Fibroblast of skin of back (primary cell): Measurements from ENCODE around the gene FNDC7.
A peak's percentile ranks its signal among the peaks of the same experiment; 100 is the strongest.
"Not testable (repeated sequence)": the region's sequence is repeated elsewhere in the genome, so short reads cannot be mapped to it uniquely, and the experiment has no call there.

ENCODE experiments used
- DNase-seq: peaks from one replicate; pipeline ENCODE4 v3.0.0-alpha.2; 2013

FNDC7 gene

DNA sequence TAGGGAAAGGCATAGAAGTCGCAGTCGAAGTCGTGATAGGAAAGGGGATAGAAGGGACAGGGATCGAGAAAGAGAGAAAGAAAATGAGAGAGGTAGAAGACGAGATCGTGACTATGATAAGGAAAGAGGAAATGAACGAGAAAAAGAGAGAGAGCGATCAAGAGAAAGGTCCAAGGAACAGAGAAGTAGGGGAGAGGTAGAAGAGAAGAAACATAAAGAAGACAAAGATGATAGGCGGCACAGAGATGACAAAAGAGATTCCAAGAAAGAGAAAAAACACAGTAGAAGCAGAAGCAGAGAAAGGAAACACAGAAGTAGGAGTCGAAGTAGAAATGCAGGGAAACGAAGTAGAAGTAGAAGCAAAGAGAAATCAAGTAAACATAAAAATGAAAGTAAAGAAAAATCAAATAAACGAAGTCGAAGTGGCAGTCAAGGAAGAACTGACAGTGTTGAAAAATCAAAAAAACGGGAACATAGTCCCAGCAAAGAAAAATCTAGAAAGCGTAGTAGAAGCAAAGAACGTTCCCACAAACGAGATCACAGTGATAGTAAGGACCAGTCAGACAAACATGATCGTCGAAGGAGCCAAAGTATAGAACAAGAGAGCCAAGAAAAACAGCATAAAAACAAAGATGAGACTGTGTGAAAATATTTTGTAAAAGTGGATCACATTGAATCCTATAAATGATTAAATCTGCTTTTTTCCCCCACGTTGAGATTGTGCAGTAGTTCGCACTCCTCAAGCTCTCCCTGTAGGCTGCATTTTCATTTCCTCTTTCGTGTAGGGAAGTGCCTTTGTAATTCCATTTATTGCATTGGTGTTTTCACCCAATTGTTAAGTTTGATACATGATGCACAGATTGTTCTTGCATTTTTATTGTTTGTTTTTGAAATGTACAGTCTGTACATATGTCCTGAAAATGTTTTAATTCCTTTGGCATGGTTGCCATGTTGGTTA is 13.1 kb upstream of the FNDC7 start:
- DNase-seq, result no peak

DNA sequence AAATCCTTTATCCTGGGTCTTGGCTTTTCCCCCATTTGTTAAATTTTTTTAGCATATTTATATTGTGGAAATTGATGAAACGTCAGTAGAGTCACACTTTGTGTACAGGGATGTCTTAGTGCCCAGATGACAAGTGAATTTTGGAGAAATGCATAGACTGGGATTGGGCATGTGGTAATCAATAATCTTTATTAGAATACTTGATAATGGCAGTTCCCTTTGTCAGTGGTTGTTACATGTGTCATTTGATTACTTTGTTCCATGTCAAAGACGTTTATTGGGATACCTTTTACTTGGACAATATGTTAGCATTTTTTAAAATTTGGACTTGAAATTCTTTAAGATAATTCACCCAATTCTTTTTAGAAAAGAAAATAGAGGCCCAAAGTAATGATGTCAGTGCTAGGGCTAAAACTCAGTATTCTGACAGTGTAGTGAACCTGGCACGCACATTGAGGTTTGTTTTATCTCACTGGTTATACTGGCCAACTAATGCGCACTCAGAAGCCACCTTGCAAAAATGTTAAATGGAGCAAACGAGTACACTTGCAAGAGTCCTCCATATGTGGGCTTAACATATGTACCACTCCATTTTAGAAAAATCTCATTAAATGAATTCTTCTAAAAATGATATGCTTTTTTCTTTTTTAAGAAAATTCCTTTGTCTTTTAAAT is 11.4 kb upstream of the FNDC7 start:
- DNase-seq, result no peak

DNA sequence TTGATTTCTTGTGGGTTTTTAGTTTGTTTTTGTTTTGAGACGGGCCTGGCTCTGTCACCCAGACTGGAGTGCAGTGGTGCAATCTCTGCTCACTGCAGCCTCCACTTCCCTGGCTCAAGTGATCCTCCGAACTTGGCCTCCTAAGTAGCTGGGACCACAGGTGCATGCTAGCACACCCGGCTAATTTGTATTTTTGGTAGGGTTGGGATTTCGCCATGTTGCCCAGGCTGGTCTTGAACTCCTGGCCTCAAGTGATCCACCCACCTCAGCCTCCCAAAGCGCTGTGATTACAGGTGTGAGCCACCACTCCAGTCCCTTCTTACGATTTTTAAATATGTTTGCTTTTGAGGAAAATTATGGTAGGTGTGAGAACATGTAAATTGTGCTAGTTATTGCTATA is 10.6 kb upstream of the FNDC7 start:
- not testable (repeated sequence) for DNase-seq

DNA sequence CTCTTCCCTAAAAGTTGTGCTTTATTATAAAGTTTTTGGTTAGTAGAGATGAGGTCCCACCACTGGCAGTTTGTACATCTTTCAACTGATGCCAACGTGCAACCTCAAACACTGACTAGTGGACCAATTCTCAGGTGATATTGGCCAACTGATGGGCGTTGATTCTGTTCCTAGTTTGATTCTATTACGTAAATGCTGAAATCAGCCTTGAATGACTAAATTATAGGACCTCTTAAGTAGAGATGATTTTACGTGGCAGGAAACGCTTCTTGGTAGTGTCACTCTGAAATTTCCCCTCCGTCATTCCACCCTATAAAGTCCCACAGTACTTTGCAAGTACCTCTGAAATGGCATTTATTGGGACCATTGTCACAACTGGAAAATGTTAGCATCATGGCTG is 8.8 kb upstream of the FNDC7 start:
- DNase-seq, result no peak

DNA sequence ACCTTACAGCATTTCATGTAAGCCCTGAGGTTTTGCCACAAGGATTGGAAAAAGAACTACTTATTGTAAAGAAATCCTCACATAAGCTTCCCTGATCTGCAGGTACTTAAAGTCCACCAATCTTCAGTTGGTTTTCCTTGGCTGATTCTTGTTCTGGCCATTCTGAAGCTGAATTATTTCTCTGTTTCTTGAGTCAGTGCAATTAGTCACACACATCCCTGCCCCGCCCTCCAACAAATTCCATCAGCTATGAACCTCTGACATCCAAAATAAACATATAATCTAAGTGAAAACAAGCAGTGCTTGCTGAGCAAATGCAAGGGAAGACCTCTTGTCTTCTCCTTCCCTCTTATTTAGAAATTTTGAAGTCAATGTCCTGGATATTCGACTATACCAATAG is 8.2 kb upstream of the FNDC7 start:
- DNase-seq, result peak; percentile 86

DNA sequence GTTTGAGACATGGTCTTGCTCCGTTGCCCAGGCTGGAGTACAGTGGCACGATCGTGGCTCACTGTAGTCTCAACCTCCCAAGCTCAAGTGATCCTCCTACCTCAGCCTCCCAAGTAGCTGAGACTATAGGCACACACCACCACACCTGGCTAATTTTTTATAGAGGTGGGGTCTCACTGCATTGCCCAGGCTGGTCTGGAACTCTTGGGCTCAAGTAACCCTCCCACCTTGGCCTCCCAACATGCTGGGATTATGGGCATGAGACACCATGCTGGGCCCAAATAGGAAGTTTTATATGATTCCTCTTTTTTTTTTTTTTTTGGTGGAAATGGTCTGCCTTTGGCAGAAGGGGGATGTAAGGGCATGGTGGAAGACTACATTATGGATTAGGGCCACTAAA is 6.1 kb upstream of the FNDC7 start:
- no peak for DNase-seq

DNA sequence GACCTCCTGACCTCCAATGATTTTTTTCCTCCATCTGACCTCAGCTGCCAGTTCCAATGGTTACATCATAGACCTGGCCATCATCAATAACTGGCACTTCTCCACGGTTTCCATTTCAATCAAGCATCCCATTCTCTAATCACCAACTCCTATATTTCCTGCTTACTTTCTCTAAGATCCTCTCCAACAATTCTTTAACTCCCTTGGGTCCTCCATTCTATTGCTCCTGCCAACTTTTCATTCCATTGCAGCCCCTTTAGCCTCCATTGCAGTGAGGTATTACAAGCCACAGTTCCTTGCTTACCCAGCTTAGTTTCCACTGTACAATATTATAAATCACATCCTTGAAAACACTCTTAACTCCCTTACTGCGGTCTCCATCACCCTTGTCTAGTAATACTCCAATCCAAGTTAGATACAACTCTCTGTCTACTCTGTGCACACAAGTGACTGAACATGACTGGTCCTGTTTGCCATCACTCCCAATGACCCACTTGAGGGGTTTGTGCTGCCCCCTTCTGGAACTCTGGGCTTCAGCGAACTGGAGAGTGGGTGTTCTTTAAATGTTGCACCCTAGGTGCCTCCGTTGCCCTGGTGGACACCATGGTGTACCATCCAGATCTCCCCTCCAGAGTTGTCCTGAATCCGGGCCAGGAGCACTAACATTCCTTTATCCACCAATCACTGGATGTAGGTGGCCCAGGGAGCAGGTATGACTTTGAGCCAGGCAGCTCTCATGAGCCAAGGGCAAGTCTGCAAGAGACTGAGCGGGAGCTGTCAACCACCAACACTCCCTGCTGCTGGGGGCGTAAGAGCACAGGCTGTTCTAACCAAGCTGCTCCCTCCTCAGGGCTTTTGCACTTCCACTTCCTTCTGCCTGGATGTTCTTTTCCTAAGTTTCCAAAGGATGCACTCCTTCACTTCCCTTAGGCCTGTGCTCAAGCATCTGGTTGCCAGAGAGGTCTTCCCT is 3.7 kb upstream of the FNDC7 start:
- DNase-seq, result peak; percentile 48

DNA sequence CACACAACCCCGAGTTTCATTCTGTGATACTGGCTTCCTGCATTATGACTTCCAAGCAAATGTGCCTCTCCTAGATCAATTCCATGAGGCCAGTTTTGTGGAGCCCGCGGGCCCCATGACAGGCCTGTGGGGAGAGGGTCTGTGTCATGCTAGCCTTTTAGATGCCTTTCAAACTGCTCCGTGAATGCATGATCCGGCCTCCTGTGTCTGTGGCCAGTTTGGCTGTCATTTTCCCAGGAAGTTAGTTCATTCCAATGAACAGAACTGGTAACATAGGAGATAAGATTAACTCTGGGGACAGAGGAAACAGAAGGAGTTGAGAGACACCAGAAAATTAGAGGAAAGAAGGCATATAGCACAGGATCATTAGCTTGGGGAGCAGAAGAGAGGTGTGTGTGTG is 3.2 kb downstream of the FNDC7 start:
- peak; percentile 35 for DNase-seq

DNA sequence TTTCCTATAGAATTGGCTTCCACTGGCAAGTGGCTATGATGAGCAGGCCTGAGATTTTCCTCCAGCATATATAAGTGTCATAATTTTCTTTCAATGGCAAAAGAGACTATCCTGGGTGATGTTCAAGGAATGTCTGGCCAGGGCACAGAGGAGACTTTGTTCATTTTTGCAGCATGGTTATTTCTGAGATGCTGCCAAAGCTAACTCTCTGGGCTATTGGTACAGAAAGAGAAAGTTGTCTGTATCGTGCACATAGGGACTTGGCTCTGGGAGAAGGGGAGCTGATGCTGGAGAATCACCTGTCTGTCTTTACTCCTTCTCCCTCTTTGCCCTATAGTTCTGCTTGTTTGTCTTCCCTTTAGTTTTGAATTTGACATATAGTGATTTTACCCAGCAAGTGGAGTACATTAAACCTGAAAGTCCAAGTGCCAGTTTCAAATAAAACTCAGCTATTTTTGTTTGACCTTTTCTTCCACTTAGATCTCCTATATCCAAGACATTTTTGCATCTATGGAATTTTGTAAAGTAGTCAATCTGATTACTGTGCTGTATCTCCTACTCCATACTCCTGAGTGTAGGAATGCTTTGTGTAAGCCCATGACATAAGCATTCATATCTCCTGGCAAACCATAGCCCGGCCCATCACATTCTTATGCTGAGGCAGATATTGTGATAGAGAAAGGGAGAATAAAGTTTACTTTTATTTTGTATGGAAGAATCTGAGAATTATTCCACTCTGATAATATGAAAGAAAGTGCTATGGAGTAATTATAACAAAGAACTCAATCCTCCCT is 3.9 kb downstream of the FNDC7 start:
- peak; percentile 26 for DNase-seq

DNA sequence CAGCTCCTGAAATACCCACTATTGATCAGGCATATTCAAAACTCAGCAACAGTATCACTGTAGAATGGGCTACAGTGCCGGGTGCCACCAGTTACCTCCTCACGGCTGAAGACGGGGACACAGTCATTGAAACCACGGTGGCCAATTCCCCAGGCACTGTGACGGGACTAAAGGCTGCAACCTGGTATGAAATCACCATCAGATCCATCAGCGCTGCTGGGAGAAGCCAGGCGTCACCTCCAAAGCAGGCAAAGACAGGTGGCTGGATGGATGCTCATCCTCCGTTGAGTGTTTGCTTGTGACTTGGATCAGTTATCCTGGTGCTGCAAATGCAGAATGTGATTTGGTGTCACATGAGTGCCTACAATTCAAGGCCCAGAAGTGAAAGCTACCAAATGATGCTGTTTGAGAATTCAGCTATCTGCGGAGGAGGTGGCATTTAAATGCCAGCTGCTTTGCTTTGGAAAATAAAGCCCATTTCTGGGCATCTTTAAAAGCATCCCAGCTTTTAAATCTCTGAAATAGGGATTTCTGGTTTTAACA is 5.1 kb downstream of the FNDC7 start:
- DNase-seq, result no peak

DNA sequence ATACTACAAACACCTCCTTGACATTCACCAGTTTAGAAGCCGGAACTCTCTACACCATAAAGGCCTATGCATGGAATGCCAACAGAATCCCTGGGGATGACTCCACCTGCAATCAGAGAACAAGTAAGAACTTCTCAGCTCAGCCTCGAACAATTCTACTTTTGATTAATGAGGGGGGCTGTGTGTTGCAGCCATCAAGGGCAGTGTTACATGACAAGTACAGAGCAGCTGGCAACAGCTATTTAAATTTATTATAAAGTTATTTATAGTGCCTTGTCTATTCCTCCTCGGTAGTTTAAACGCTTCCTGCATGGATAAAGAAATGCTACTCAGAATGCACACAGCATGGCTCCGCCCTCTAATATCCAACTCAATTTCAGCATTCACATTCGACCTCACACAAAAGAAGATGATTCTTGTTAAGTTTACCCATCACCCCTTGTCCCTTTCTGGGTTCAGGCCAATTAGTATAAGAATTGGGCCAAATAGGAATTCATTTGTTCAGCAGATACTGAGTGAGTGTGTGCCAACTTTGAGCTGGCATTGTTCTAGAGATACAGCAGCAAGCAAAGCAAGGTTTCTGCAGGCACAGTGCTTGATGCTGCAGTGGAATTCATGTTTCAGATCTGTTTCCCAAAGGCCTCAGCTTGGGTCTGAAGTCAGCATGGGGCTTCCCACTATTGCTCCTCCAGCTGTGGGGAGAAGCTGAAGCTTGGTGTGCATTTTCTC is 6.4 kb downstream of the FNDC7 start:
- peak; percentile 19 for DNase-seq

DNA sequence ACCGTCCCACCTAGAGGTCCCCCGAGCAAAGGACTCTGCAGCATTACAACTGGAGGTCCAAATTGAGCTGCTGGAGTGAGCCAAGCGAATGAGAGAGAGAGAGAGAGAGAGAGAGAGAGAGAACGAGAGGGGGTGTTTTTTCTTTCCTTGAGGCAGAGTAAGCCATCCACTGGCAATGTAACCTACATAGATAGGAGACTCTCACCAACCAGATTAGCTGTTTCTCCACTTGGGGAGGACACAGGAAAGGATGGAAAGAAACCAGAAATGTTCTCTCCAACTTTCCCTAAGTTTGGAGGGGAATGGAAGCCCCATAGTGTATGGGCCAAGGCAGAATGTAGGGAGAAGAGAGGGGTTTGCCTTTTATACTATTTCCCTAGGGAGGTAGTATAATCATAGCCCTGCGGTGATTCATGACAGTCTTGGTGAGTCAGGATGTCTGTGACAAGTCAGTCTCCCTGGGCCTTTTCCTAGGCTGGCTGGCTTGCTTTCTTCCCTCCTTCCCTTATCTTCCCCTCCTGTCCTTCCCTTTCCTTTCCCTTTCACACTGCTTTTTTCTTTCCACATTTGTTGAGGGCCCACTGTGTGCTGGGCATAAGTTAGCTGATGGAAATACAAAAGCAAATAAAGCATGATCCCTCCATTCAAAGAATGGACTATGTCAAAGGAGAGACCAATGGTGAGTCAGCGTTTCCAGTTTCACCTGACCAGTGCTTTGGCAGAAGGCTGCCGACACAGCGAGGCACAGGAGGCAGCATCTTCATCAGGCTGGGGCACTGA is 7.1 kb downstream of the FNDC7 start:
- peak; percentile 97 for DNase-seq

DNA sequence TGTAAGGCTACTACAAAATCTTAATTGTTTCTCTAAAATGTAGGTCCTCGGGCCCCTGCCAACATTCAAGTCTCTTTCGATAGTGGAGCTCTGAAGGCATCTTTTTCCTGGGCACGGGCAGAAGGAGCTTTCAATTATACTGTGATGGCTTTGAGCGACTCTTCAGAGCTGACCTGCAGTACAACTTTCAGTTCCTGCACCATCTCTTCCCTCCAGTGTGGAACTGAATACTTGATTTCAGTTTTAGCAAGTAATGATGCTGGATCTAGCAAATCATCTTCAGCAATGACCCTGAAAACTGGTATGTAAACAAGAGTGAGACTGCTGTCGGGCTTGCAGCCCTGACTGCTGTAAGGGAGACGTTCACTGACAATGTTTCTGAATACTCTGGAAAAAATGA is 9.6 kb downstream of the FNDC7 start:
- no peak for DNase-seq

DNA sequence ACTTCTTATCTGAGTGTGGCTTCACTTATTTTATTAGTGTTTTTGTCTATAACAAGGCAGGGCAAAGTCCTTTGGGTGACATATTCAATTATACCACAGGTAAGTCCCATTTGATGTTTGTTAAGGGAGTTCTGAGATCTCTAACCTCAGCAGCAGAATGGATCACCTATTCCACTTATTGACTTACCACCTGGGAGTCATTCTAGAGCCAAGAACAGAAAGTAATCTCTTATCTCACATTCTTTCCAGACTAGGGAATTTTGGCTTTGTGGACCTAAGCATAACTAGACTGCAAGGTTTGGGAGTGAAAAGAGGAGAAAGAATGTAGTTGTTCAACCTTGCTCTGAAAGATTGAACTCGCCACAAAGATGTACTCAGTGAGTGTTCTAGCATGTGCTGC is 13.2 kb downstream of the FNDC7 start:
- DNase-seq, result no peak

DNA sequence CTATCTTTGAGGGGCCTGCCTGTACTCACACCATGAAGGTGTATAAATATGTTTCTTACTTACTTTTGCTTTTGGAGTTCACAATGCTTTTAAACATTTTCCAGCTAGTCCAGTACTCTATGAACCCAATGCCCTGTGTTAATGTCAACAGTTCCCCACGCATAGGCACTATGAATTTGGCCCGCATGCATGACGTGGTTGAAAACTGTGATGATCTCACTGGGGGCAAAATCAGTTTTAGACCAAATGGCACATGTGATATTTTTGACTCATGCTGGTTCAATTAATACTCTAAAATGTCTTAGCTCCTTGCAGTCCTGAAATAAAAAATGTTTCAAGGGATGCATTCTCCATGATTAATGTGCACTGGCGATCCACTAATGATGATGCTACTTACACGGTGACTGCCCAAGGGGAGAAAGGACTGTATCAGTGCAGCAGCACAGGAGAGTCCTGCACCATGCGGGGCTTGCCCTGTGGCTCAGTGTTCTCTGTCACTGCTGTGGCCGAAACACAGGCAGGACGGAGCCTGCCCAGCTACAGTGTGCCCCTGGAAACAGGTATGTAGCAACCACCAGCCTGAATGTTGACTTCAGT is 15.7 kb downstream of the FNDC7 start:
- DNase-seq, result no peak

DNA sequence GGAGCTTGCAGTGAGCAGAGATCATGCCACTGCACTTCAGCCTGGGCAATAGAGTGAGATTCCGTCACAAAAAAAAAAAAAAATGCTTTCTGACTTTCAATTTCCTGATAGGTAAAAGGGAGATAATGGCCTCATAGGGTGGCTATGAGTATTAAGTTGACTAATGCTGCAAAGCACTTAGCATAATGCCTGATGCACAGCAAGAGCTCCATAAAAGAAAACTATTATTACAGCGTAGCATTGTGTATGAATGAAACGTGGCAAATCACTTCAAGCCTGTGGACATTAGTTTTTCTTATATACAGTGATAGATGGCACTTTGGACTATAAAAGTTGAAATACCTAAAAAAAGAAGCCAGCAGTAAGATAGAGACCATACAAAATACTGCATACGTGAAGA is 16.8 kb downstream of the FNDC7 start:
- no peak for DNase-seq

DNA sequence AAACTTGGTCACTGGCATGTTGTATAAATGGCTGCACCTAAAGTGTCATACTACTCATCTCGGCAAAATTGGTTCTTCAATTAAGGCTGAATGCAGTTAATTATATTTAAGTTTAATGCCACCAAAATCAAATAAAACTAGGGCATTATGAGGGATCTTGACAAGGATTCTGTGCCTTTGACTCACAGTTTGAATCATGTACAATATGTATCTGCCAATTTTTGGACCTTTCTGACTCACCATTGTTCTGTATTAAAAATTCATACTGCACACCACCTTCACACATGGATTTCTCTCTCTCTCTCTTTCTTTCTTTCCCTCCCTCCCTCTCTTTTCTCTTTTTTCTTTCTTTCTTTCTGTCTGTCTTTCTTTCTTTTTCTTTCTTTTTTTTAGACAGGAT is 19.7 kb downstream of the FNDC7 start:
- no peak for DNase-seq

DNA sequence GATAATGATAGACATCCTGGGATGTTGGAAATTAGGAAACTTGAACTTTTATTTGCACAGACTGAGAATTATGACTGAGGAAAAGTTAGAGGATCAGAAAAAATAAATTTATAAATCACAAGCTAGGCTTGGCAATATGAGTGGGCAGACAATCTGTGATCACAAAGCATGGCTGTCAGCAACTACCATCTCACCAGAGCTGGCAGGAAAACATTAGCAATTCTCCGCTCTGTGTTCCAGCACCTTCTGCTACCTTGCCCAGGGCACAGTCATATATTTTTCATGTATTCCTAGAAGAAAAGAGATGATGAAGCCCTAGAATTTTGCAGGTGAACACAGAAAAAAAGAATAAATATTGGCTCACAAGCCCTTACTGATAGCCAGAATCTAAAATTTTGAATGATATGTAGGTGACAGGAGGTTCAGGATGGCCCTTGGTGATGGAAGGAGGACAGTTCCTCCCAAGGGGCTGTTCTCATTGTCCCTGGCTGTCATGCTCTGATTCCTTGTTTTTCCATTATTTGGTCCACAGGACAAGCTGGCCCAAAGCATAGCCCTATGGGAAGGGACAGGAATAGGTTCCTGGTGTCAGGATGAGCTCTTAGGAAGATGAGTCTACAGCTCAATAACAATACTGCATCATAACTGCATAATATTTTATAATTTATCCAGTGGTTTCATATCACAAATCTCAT is 21.6 kb downstream of the FNDC7 start:
- no peak for DNase-seq

DNA sequence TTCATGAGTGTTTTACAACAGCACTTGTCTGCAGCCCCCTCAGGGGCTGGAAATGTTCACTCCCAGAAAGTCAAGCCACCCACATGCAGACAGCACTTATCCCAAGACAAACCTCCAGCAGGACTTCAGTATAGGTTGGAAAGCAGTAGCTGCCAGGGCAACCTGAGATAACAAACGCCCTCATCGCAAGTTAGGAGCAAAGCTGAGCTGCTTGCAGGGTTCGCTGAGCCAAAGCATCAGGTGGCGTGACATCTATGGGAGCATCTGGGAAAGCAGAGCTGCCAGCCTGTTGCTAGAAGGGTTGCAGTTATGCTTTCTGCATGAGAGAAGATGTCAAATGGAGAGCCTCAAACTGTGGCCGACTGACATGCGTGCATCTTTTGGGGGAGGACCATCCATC is 29.5 kb downstream of the FNDC7 start:
- no peak for DNase-seq
